Activated CD8-positive, alpha-beta T cell treated with anti-CD3 and anti-CD28 coated beads for 36 hours (primary cell): ENCODE results near the gene TMCC1. TPM values are rescaled to one million over a fixed set of nuclear protein-coding genes. Genes with fewer than 3 reads are reported as not detected.
"Not testable (repeated sequence)": the region's sequence is repeated elsewhere in the genome, so short reads cannot be mapped to it uniquely, and the experiment has no call there.

ENCODE experiments used
- ATAC-seq: fragments of 200-7000 bp; cut with Tn5 transposase; one replicate; pipeline ENCODE4 v1.10.0; 2021; ENCODE audit warnings: mild to moderate bottlenecking, moderate library complexity
- CTCF ChIA-PET: fragments of 350-600 bp; sonication (Branson Sonifier 250); formaldehyde crosslinking; loops from one replicate; lab custom pipeline; 2021; ENCODE audit warnings: antibody characterized with exemption; lab: Charles Lee
- POLR2A ChIA-PET: fragments of 350-600 bp; sonication (Branson Sonifier 250); formaldehyde crosslinking; loops from one replicate; lab custom pipeline; 2021; ENCODE audit warnings: antibody characterized with exemption; lab: Charles Lee
- DNase-seq: peaks from one replicate; pipeline ENCODE4 v3.0.0-alpha.2; 2020
- H3K27ac Mint-ChIP-seq: one replicate; pipeline ENCODE4 v1.8.0; 2021; ENCODE audit warnings: mild to moderate bottlenecking, mixed read lengths
- H3K27me3 Mint-ChIP-seq: one replicate; pipeline ENCODE4 v1.8.0; 2021; ENCODE audit warnings: mixed read lengths
- H3K36me3 Mint-ChIP-seq: one replicate; pipeline ENCODE4 v1.8.0; 2021; ENCODE audit warnings: low read depth, mixed read lengths
- H3K4me1 Mint-ChIP-seq: one replicate; pipeline ENCODE4 v1.8.0; 2021; ENCODE audit warnings: low read depth, mixed read lengths
- H3K4me3 Mint-ChIP-seq: one replicate; pipeline ENCODE4 v1.8.0; 2021; ENCODE audit warnings: mild to moderate bottlenecking, moderate library complexity, mixed read lengths
- H3K9me3 Mint-ChIP-seq: one replicate; pipeline ENCODE4 v1.8.0; 2021; ENCODE audit warnings: mixed read lengths
- CTCF ChIP-seq: fragments of 200-600 bp; IDR thresholded peaks from one replicate; pipeline ENCODE4 v1.8.0; 2022; ENCODE audit warnings: antibody characterized with exemption, mild to moderate bottlenecking
- intact Hi-C: fragments of 100-400 bp; cut with micrococcal nuclease; formaldehyde crosslinking; loops from one replicate; pipeline ENCODE4 v1.10.0; 2022
- total RNA-seq, 2 experiments: library from RNA; stranded (reverse); gene quantifications; one replicate each; pipeline ENCODE4 v1.2.3, GENCODE V29; 2021

The TMCC1 gene
- total RNA-seq, 2 experiments from 2014 or later: 14.1 to 18.0 TPM

DNA sequence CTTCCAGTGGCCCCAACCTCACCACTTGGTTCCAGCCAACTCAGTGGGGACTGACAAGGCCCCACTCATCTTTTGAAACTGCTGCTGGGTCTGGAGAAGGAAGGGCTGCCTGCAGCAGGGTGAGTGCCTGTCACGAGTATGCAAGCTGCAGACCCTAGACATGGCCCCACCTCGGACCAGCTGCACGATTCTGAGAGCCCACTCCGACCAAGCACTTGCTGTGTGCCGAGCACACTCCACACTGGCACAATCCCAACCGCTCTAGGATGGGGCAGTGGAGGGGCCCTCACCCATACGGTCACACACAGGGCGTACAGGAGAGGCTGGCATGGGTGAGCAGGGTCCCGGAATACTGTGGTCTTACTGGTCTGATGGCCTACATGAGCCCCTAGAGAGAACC lies 279.1 kb downstream of the TMCC1 start:
- Mint-ChIP-seq H3K27ac (no peak overlapping the region), H3K36me3 (no peaks in the 10 kb centered on the region), H3K9me3 (no peaks in the 10 kb centered on the region), H3K27me3 (peaks cover under 1% of the 10 kb centered on the region), H3K4me1 (peaks cover 4% of the 10 kb centered on the region), H3K4me3 (no peak overlapping the region)
- intact Hi-C loops: loop anchor here (10.0 kb wide), 1 partner anchor 120 kb away; no protein-coding TSS in a partner anchor
- POLR2A ChIA-PET: no interaction called here
- no peak for TF ChIP-seq CTCF
- ATAC-seq: no peak
- DNase-seq: no peak
- CTCF ChIA-PET: no interaction called here

DNA sequence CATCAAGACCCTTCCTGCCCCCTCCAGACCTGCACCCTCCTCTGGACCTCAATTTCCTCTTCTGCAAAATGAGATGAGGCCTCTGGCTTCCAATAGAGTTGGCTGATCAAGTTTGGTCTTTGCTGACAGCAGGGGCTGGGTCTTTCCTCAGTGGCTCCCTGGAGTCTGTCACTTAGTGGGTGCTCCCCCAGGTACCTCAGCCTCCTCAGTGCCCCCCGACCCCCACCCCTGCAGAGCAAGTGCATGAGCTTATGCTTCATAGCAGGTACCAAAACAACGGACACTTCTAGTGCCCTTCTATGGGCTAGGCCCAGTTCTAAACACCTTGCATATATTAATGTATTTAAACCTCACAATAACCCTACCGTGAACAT lies 280.2 kb downstream of the TMCC1 start:
- no peaks in the 10 kb centered on the region for H3K36me3 Mint-ChIP-seq
- H3K4me1 Mint-ChIP-seq: no peaks in the 10 kb centered on the region
- no peak overlapping the region for H3K4me3 Mint-ChIP-seq
- TF ChIP-seq CTCF: no peak
- DNase-seq (no peak), ATAC-seq (no peak)
- H3K27ac Mint-ChIP-seq: no peak overlapping the region
- H3K9me3 Mint-ChIP-seq: no peaks in the 10 kb centered on the region
- H3K27me3 Mint-ChIP-seq: peaks cover 8% of the 10 kb centered on the region
- intact Hi-C loops: loop anchor here (10.0 kb wide), 1 partner anchor 119 kb away; no protein-coding TSS in a partner anchor
- ChIA-PET CTCF (no interaction called here), POLR2A (interaction anchor here (1.1 kb wide), 1 partner anchor 18 kb away, joined by 3 read pairs; no protein-coding TSS in a partner anchor)

GRCh38 chr3:129612534-129613366 lies 280.8 kb downstream of the TMCC1 start:
- ATAC-seq (no peak), DNase-seq (no peak)
- Mint-ChIP-seq H3K4me1 (no peaks in the 10 kb centered on the region), H3K4me3 (no peak overlapping the region), H3K36me3 (no peaks in the 10 kb centered on the region), H3K27me3 (peaks cover 10% of the 10 kb centered on the region), H3K27ac (no peak overlapping the region), H3K9me3 (no peaks in the 10 kb centered on the region)
- ChIA-PET CTCF (no interaction called here), POLR2A (interaction anchor here (1.1 to 1.2 kb wide), 3 partner anchors 8 to 297 kb away, joined by 3 read pairs; a partner anchor contains a TSS)
- intact Hi-C loops: loop anchor here (10.0 kb wide), 1 partner anchor 118 kb away; no protein-coding TSS in a partner anchor
- no peak for TF ChIP-seq CTCF

DNA sequence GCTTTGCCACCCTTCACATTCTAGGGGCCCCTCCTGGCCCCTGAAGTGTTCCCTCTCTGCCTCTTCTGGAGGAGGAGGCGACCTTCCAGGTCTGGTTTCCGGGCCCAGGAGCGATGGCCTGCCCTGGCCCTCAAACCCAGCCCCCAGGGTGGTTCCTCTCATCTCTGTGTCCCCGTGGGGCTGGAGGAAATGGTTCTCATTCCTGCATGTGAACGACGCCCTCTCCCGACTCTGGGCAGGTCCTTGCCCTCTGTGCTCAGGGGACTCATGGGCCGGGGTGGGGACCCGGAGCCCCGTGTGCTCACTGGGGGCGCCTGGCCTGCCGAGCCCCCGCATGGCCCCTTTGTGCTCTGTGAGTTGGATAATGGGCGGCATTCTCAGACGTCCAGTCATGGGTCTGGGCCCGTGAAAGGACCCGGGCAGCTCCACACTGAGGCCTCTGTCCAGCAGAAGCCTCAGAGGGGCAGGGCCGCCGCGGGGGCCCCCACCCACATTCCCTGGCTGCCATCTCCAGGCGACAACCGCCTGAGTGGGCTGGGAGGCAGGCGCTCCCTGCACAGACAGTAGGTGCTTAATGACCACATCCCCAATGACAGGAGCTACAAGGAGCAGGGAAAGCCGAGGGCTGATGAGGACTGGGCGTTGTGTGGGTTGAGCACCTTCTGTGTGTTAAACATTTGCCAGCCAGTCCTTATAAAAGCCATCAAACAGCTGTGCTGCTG lies 281.5 kb downstream of the TMCC1 start:
- intact Hi-C loops: loop anchor here (10.0 kb wide), 1 partner anchor 117 kb away; no protein-coding TSS in a partner anchor
- Mint-ChIP-seq H3K9me3 (no peaks in the 10 kb centered on the region), H3K4me3 (no peak overlapping the region), H3K4me1 (no peaks in the 10 kb centered on the region), H3K27me3 (peaks cover 14% of the 10 kb centered on the region), H3K27ac (no peak overlapping the region), H3K36me3 (no peaks in the 10 kb centered on the region)
- TF ChIP-seq CTCF: no peak
- ChIA-PET POLR2A (interaction anchor here (1.1 to 1.2 kb wide), 3 partner anchors 9 to 296 kb away, joined by 3 read pairs; a partner anchor contains a TSS), CTCF (no interaction called here)
- no peak for ATAC-seq
- no peak for DNase-seq

- ChIA-PET CTCF (no interaction called here), POLR2A (no interaction called here)
- Mint-ChIP-seq H3K4me3 (no peak overlapping the region), H3K27me3 (peaks cover 16% of the 10 kb centered on the region), H3K4me1 (no peaks in the 10 kb centered on the region), H3K27ac (no peak overlapping the region), H3K36me3 (no peaks in the 10 kb centered on the region), H3K9me3 (no peaks in the 10 kb centered on the region)
- no peak for TF ChIP-seq CTCF
- no peak for DNase-seq
- no peak for ATAC-seq
- intact Hi-C loops: loop anchor here (10.0 kb wide), 1 partner anchor 117 kb away; no protein-coding TSS in a partner anchor
Observed at GRCh38 chr3:129611446-129611800, 282.1 kb downstream of the TMCC1 start.

- not testable (repeated sequence) for H3K36me3 Mint-ChIP-seq
Observed at GRCh38 chr3:129610794-129611445, 282.6 kb downstream of the TMCC1 start.

More at GRCh38 chr3:129610794-129611445, 282.6 kb downstream of the TMCC1 start:
- ATAC-seq, CTCF ChIA-PET, H3K4me1 Mint-ChIP-seq, POLR2A ChIA-PET, H3K27ac Mint-ChIP-seq, H3K4me3 Mint-ChIP-seq, H3K9me3 Mint-ChIP-seq, DNase-seq: not testable (repeated sequence)
- H3K27me3 Mint-ChIP-seq: peaks cover 16% of the 10 kb centered on the region
- intact Hi-C loops: loop anchor here (10.0 kb wide), 1 partner anchor 116 kb away; no protein-coding TSS in a partner anchor
